Measurements from ENCODE around the gene TBC1D9.

DNA sequence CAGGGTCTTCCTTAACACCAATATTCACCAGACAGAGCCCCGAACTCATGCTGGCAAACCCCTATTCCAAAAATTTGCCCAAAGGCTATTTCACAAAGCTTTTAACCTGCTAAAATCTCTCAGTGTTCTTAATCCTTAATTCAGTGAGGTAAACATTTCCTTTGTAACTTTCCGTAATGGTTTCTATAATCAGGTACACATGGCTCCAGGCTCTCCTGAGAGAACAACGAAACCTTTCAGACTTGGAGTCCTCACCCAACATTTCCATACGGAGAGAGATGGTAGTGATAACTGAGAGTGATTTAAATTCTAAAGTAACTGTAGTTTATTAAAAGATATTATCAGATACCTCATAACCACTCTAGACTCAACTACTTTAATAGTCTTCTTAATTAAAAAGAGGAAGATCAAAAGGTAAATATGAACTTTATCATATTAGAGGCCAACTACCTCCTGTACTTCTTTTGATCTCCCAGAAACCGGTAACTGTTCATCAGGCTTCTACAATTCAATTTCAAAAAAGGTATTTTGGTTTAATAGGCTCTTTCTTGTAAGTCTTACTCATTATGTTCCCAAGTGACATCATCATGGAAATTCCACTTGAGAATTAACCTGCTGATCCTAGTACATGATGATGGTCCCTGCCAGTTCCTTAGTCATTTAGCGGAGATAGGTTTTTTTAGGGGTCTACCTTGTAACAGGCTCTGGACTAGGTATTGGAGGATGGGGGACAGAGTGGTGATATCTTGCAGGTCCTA is 96.1 kb downstream of the TBC1D9 start:
- TF ChIP-seq, protein P1, sequence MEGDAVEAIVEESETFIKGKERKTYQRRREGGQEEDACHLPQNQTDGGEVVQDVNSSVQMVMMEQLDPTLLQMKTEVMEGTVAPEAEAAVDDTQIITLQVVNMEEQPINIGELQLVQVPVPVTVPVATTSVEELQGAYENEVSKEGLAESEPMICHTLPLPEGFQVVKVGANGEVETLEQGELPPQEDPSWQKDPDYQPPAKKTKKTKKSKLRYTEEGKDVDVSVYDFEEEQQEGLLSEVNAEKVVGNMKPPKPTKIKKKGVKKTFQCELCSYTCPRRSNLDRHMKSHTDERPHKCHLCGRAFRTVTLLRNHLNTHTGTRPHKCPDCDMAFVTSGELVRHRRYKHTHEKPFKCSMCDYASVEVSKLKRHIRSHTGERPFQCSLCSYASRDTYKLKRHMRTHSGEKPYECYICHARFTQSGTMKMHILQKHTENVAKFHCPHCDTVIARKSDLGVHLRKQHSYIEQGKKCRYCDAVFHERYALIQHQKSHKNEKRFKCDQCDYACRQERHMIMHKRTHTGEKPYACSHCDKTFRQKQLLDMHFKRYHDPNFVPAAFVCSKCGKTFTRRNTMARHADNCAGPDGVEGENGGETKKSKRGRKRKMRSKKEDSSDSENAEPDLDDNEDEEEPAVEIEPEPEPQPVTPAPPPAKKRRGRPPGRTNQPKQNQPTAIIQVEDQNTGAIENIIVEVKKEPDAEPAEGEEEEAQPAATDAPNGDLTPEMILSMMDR (IDR thresholded peaks at IDR 0.05 in 2 of 3, conservative IDR thresholded peaks at IDR 0.05 in 1 of 3; ENCODE audit: borderline replicate concordance in 1 of 3, insufficient read depth in 1 of 3, low read depth in 2 of 3, low read length in 2 of 3), result no peak
- TF ChIP-seq, protein P2, sequence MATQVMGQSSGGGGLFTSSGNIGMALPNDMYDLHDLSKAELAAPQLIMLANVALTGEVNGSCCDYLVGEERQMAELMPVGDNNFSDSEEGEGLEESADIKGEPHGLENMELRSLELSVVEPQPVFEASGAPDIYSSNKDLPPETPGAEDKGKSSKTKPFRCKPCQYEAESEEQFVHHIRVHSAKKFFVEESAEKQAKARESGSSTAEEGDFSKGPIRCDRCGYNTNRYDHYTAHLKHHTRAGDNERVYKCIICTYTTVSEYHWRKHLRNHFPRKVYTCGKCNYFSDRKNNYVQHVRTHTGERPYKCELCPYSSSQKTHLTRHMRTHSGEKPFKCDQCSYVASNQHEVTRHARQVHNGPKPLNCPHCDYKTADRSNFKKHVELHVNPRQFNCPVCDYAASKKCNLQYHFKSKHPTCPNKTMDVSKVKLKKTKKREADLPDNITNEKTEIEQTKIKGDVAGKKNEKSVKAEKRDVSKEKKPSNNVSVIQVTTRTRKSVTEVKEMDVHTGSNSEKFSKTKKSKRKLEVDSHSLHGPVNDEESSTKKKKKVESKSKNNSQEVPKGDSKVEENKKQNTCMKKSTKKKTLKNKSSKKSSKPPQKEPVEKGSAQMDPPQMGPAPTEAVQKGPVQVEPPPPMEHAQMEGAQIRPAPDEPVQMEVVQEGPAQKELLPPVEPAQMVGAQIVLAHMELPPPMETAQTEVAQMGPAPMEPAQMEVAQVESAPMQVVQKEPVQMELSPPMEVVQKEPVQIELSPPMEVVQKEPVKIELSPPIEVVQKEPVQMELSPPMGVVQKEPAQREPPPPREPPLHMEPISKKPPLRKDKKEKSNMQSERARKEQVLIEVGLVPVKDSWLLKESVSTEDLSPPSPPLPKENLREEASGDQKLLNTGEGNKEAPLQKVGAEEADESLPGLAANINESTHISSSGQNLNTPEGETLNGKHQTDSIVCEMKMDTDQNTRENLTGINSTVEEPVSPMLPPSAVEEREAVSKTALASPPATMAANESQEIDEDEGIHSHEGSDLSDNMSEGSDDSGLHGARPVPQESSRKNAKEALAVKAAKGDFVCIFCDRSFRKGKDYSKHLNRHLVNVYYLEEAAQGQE (IDR thresholded peaks at IDR 0.05; ENCODE audit: low read depth), result no peak
- TF ChIP-seq JUND (IDR thresholded peaks at IDR 0.05) (no peak), POLR2A (IDR thresholded peaks at IDR 0.05; ENCODE audit: borderline replicate concordance, extremely low read depth, insufficient read depth, insufficient read length) (no peak), EZH2phosphoT487 (IDR thresholded peaks at IDR 0.05; ENCODE audit: borderline replicate concordance) (no peak)
